ENCODE measurements around the gene CHST11. TPM values are rescaled to one million over a fixed set of nuclear protein-coding genes. Genes with fewer than 3 reads are reported as not detected.

The CHST11 gene
- total RNA-seq, 4 donors from 2014 or later: 5.7 to 15.7 (median 7.1) TPM

DNA sequence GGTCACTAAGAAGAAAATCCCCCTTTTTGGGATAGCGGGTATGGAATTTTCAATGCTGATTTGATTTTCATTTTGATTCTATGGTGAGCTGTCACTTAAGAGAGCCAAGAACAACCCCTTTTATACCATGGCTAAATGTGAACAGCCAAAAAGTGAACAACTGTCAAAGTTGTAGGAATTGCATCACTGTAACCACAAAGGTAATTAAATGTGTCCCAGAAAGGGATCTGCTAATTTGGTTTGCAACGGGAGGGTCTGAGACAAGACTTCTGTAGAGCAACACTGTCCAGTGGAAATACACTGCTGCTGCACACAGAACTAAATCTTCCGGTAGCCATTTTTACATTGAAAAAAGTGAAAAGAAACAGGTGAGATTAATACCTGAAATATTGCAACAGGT, 14.6 kb downstream of the CHST11 start:
- Histone ChIP-seq H3K27ac (replicated peaks in 1 of 4) (no peak overlapping the region), H3K36me3 (no peaks in the 10 kb centered on the region), H3K27me3 (no peaks in the 10 kb centered on the region), H3K9me3 (no peaks in the 10 kb centered on the region), H3K4me3 (no peak overlapping the region), H3K4me1 (no peaks in the 10 kb centered on the region)
- WGBS: 99% methylated on average over 3 of the region's 3 CpGs
- TF ChIP-seq EP300 (IDR thresholded peaks at IDR 0.05) (no peak), POLR2AphosphoS5 (IDR thresholded peaks at IDR 0.05) (no peak)
- TF ChIP-seq, protein P1, sequence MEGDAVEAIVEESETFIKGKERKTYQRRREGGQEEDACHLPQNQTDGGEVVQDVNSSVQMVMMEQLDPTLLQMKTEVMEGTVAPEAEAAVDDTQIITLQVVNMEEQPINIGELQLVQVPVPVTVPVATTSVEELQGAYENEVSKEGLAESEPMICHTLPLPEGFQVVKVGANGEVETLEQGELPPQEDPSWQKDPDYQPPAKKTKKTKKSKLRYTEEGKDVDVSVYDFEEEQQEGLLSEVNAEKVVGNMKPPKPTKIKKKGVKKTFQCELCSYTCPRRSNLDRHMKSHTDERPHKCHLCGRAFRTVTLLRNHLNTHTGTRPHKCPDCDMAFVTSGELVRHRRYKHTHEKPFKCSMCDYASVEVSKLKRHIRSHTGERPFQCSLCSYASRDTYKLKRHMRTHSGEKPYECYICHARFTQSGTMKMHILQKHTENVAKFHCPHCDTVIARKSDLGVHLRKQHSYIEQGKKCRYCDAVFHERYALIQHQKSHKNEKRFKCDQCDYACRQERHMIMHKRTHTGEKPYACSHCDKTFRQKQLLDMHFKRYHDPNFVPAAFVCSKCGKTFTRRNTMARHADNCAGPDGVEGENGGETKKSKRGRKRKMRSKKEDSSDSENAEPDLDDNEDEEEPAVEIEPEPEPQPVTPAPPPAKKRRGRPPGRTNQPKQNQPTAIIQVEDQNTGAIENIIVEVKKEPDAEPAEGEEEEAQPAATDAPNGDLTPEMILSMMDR (IDR thresholded peaks at IDR 0.05): no peak
- intact Hi-C loops (cut with DNase I): no loop called here
- no peak for DNase-seq (ENCODE audit: extremely low spot score)

DNA sequence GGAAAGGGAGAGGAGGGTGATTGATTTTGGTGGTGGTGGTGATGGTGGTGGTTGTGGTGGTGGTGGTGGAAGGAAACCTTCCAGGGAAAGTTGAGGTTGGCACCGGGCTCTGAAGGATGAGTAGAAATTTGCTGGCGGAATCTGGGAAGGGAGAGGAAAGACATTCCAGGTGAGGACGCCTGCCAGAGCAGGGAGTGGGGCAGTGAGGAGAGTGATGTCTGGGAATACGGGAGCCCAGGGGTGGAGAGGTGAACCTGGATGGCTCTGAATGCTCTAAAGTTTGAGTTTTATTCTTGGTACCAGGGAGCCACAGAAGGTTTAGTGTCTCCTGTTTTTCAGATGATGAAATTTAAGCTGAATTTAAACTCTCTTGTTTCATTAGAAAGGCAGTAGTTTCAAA, 16.0 kb downstream of the CHST11 start:
- DNase-seq (ENCODE audit: extremely low spot score): no peak
- Histone ChIP-seq H3K36me3 (no peaks in the 10 kb centered on the region), H3K9me3 (no peaks in the 10 kb centered on the region), H3K4me1 (no peaks in the 10 kb centered on the region), H3K27me3 (no peaks in the 10 kb centered on the region), H3K4me3 (no peak overlapping the region), H3K27ac (replicated peaks in 1 of 4) (no peak overlapping the region)
- intact Hi-C loops (cut with DNase I): no loop called here
- TF ChIP-seq POLR2A (IDR thresholded peaks at IDR 0.05; ENCODE audit: low read depth) (no peak), EP300 (IDR thresholded peaks at IDR 0.05) (no peak), POLR2AphosphoS5 (IDR thresholded peaks at IDR 0.05) (no peak)
- TF ChIP-seq, protein P1 (IDR thresholded peaks at IDR 0.05): no peak
- 81% methylated on average over 4 of the region's 4 CpGs for WGBS

DNA sequence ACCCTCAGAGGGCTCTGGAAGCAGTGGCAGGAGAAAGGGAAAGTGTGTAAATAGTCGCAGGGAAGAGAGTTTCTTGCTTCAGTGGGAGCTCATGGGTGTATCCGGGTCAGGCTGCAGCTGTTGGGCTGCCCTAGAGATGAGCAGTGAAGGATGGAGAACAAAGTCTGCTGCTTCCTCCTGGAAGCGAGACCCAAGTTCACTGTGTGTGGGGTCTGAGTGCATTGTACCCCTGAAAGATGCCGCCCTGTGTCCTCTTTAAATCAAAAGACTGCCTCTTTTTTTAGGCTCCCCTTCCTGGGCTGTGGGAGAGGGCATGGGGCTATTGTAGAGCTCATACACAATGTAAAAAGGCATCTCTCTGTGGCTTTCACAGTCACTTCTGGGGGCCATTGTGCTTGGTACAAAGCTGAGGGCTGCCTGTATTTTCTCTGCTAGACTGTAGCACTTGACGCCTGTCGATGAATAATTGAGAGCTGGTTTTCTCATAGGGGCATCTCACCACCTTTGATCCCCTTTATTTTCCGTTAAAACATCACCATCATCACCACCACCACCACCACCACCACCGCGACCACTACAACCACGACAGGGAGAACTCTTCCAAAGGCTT, 16.7 kb downstream of the CHST11 start:
- no peak overlapping the region for H3K4me3 ChIP-seq
- no peak overlapping the region for H3K27ac ChIP-seq (replicated peaks in 1 of 4)
- no peaks in the 10 kb centered on the region for H3K36me3 ChIP-seq
- intact Hi-C loops (cut with DNase I): no loop called here
- no peak for DNase-seq (ENCODE audit: extremely low spot score)
- H3K27me3 ChIP-seq: no peaks in the 10 kb centered on the region
- 64% methylated on average over 10 of the region's 10 CpGs for WGBS
- no peaks in the 10 kb centered on the region for H3K9me3 ChIP-seq
- no peaks in the 10 kb centered on the region for H3K4me1 ChIP-seq
- TF ChIP-seq, protein P1 (IDR thresholded peaks at IDR 0.05): no peak
- TF ChIP-seq EP300 (IDR thresholded peaks at IDR 0.05): no peak
- TF ChIP-seq POLR2A (IDR thresholded peaks at IDR 0.05; ENCODE audit: low read depth): no peak
- TF ChIP-seq POLR2AphosphoS5 (IDR thresholded peaks at IDR 0.05): no peak

DNA sequence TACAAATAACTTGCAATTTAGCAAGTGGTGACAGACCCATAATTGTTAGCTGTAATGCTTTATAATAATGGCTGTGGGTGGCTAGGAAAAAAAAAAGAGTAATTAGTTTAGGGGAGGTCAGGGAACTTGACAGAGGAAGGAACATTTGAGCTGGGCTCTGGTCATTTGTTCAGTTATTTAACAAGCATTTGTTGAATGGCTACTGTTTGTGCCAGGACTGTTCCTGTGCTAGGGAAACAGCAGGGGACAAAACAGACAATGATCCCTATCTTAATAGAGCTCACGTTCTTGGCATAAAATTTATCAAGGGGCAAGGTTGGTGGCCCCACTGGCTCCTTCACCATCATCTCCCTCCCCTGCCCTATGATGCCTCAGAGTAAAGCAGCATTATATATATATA, 18.5 kb downstream of the CHST11 start:
- H3K4me3 ChIP-seq: no peak overlapping the region
- TF ChIP-seq, protein P1 (IDR thresholded peaks at IDR 0.05): no peak
- TF ChIP-seq POLR2AphosphoS5 (IDR thresholded peaks at IDR 0.05) (no peak), EP300 (IDR thresholded peaks at IDR 0.05) (no peak), POLR2A (IDR thresholded peaks at IDR 0.05; ENCODE audit: low read depth) (no peak)
- intact Hi-C loops (cut with DNase I): no loop called here
- H3K27me3 ChIP-seq: no peaks in the 10 kb centered on the region
- H3K9me3 ChIP-seq: no peaks in the 10 kb centered on the region
- DNase-seq (ENCODE audit: extremely low spot score): no peak
- H3K27ac ChIP-seq (replicated peaks in 1 of 4): no peak overlapping the region
- no peaks in the 10 kb centered on the region for H3K4me1 ChIP-seq
- 57% methylated on average over 1 of the region's 1 CpG for WGBS
- H3K36me3 ChIP-seq: no peaks in the 10 kb centered on the region

Measured in esophagus muscularis mucosa (tissue), 4 donors.